NAMALWA (cell line): ENCODE results near the gene PHC3.
"Not testable (repeated sequence)": the region's sequence is repeated elsewhere in the genome, so short reads cannot be mapped to it uniquely, and the experiment has no call there.

ENCODE experiments used
- DNase-seq: peaks from one replicate; pipeline ENCODE4 v3.0.0-alpha.2; 2015; ENCODE audit warnings: low spot score

Gene PHC3

GRCh38 chr3:170180908-170181885, at the start of gene PHC3:
PHC3 (minus strand) TSS chr3:170181733; CDS start chr3:170181715, 18 bp downstream.
- DNase-seq, result peak; percentile 96

GRCh38 chr3:170228093-170228766, 46.7 kb upstream of the PHC3 start:
- DNase-seq, result no peak

- DNase-seq, result no peak
Measured at GRCh38 chr3:170226426-170226960, 45.0 kb upstream of the PHC3 start.

GRCh38 chr3:170225166-170225565, 43.6 kb upstream of the PHC3 start:
- no peak for DNase-seq

GRCh38 chr3:170222647-170223541, 41.4 kb upstream of the PHC3 start:
- peak; percentile 76 for DNase-seq

GRCh38 chr3:170221924-170222646, 40.6 kb upstream of the PHC3 start, which contains the start of gene PRKCI:
PRKCI (plus strand) TSS chr3:170222424; CDS start chr3:170222670, 246 bp downstream.
- peak; percentile 94 for DNase-seq

- no peak for DNase-seq
Measured at GRCh38 chr3:170220871-170221270, 39.3 kb upstream of the PHC3 start.

GRCh38 chr3:170219850-170220249, 38.3 kb upstream of the PHC3 start:
- DNase-seq, result peak; percentile 13

- no peak for DNase-seq
Measured at GRCh38 chr3:170211668-170212067, 30.1 kb upstream of the PHC3 start.

GRCh38 chr3:170207717-170208116, 26.2 kb upstream of the PHC3 start:
- DNase-seq, result no peak

GRCh38 chr3:170206164-170206762, 24.7 kb upstream of the PHC3 start:
- not testable (repeated sequence) for DNase-seq

- DNase-seq, result no peak
Measured at GRCh38 chr3:170205302-170205701, 23.8 kb upstream of the PHC3 start.

GRCh38 chr3:170204509-170204908, 23.0 kb upstream of the PHC3 start:
- no peak for DNase-seq

- DNase-seq, result no peak
Measured at GRCh38 chr3:170204023-170204472, 22.5 kb upstream of the PHC3 start.

- no peak for DNase-seq
Measured at GRCh38 chr3:170203457-170203856, 21.9 kb upstream of the PHC3 start.

- DNase-seq, result no peak
Measured at GRCh38 chr3:170201527-170201926, 20.0 kb upstream of the PHC3 start.

- DNase-seq, result no peak
Measured at GRCh38 chr3:170200987-170201386, 19.5 kb upstream of the PHC3 start.

- no peak for DNase-seq
Measured at GRCh38 chr3:170196833-170197232, 15.3 kb upstream of the PHC3 start.

- not testable (repeated sequence) for DNase-seq
Measured at GRCh38 chr3:170195759-170196158, 14.2 kb upstream of the PHC3 start.
